Measurements from ENCODE around the gene ABCB4. TPM values are rescaled to one million over a fixed set of nuclear protein-coding genes. Genes with fewer than 3 reads are reported as not detected.

The ABCB4 gene
- total RNA-seq, 4 donors from 2014 or later, result 0.38 to 0.84 (median 0.61) TPM

DNA sequence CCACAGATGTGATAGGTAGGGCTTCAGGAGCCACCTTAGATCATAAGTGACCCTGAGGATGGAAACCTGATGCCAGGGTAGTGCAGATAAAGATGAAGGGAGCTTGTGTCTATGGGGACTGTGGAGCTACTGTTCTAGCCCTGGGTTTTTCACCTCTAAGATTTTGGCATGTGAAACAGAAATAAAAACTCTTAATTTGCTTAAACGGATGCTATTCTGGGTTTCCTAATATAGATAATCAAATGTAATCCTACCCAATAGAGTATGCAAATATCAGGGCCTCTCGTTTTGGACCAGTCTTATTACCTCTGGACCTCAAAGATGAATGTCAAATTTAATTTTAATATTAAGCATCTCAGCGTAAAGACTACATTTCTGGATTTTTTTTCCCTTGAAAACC lies 49.3 kb downstream of the ABCB4 start:
- DNase-seq (ENCODE audit: low spot score) (no peak), ATAC-seq (ENCODE audit: low FRiP score) (no peak)
- TF ChIP-seq, protein P1, sequence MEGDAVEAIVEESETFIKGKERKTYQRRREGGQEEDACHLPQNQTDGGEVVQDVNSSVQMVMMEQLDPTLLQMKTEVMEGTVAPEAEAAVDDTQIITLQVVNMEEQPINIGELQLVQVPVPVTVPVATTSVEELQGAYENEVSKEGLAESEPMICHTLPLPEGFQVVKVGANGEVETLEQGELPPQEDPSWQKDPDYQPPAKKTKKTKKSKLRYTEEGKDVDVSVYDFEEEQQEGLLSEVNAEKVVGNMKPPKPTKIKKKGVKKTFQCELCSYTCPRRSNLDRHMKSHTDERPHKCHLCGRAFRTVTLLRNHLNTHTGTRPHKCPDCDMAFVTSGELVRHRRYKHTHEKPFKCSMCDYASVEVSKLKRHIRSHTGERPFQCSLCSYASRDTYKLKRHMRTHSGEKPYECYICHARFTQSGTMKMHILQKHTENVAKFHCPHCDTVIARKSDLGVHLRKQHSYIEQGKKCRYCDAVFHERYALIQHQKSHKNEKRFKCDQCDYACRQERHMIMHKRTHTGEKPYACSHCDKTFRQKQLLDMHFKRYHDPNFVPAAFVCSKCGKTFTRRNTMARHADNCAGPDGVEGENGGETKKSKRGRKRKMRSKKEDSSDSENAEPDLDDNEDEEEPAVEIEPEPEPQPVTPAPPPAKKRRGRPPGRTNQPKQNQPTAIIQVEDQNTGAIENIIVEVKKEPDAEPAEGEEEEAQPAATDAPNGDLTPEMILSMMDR (IDR thresholded peaks at IDR 0.05), result no peak

GRCh38 chr7:87424075-87424474 lies 51.4 kb downstream of the ABCB4 start:
- ATAC-seq (ENCODE audit: low FRiP score), result no peak

DNA sequence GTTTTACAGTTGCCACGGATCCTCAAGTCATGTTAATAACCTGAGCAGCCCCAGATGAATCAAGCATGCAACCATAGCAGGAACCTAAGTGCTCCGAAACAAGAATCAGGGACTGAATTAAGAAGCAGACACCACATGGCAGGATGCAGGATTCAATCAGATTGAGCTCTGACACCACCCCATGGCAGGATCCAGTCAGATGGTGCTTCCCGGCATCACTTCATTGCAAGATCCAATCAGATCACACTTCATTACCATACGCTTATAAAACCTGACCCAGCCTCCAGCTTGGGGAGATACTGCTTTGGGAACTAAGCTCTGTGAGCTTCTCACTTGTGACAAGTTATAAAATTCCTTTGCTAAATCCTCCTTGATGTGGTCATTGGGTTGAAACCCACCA lies 55.3 kb downstream of the ABCB4 start:
- ATAC-seq (ENCODE audit: low FRiP score) (no peak), DNase-seq (ENCODE audit: low spot score) (no peak)
- TF ChIP-seq, protein P1 (IDR thresholded peaks at IDR 0.05), result no peak

More at GRCh38 chr7:87424075-87424474, 51.4 kb downstream of the ABCB4 start:
- no peak for DNase-seq (ENCODE audit: low spot score)
- TF ChIP-seq, protein P1 (IDR thresholded peaks at IDR 0.05), result no peak

- TF ChIP-seq, protein P1 (IDR thresholded peaks at IDR 0.05), result peak in 1 of 3 donors; percentile 58
- peak; percentile 78 for DNase-seq (ENCODE audit: low spot score)
- ATAC-seq (ENCODE audit: low FRiP score), result no peak
Measured at GRCh38 chr7:87416682-87417587, 58.5 kb downstream of the ABCB4 start.

GRCh38 chr7:87414794-87415188 lies 60.7 kb downstream of the ABCB4 start:
- ATAC-seq (ENCODE audit: low FRiP score) (no peak), DNase-seq (ENCODE audit: low spot score) (no peak)
- TF ChIP-seq, protein P1 (IDR thresholded peaks at IDR 0.05), result no peak

GRCh38 chr7:87413951-87414793 lies 61.3 kb downstream of the ABCB4 start:
- DNase-seq (ENCODE audit: low spot score) (no peak), ATAC-seq (ENCODE audit: low FRiP score) (no peak)
- TF ChIP-seq, protein P1 (IDR thresholded peaks at IDR 0.05), result no peak
